Hepatocyte (in vitro differentiated cells): ENCODE measurements around the gene KANK3. TPM values are rescaled to one million over a fixed set of nuclear protein-coding genes. Genes with fewer than 3 reads are reported as not detected.
"Not testable (repeated sequence)": the region's sequence is repeated elsewhere in the genome, so short reads cannot be mapped to it uniquely, and the experiment has no call there.

Source experiments
- DNase-seq: peaks from one replicate; pipeline ENCODE4 v3.0.0-alpha.2; 2016; ENCODE audit warnings: low spot score
- H2AFZ ChIP-seq: fragments of 200-600 bp; sonication (generic); 2 replicates; pipeline ENCODE4 v1.6.0; 2016; ENCODE audit warnings: antibody characterized with exemption, mild to moderate bottlenecking
- H3K27ac ChIP-seq: fragments of 200-600 bp; sonication (generic); 2 replicates; pipeline ENCODE4 v1.5.1; 2016; ENCODE audit warnings: mild to moderate bottlenecking
- H3K27me3 ChIP-seq: fragments of 200-600 bp; sonication (generic); 2 replicates; pipeline ENCODE4 v1.6.1; 2016
- H3K36me3 ChIP-seq: fragments of 200-600 bp; sonication (generic); replicated peaks from 2 replicates; pipeline ENCODE4 v1.5.1; 2016; ENCODE audit warnings: low read depth; ENCODE audit not compliant: insufficient read depth
- H3K4me1 ChIP-seq: fragments of 200-600 bp; sonication (generic); 2 replicates; pipeline ENCODE4 v1.5.1; 2016; ENCODE audit warnings: mild to moderate bottlenecking, moderate library complexity; ENCODE audit not compliant: insufficient read depth
- H3K4me2 ChIP-seq: fragments of 200-600 bp; sonication (generic); 2 replicates; pipeline ENCODE4 v1.6.0; 2016
- H3K4me3 ChIP-seq: fragments of 200-600 bp; sonication (generic); 2 replicates; pipeline ENCODE4 v1.5.1; 2016; ENCODE audit warnings: mild to moderate bottlenecking
- H3K79me2 ChIP-seq: fragments of 200-600 bp; sonication (generic); 2 replicates; pipeline ENCODE4 v1.6.0; 2017; ENCODE audit warnings: mild to moderate bottlenecking
- H3K9me2 ChIP-seq: fragments of 200-600 bp; sonication (generic); replicated peaks from 2 replicates; pipeline ENCODE4 v1.6.0; 2017; ENCODE audit warnings: mild to moderate bottlenecking; ENCODE audit not compliant: insufficient read depth
- H3K9me3 ChIP-seq: fragments of 200-600 bp; sonication (generic); 2 replicates; pipeline ENCODE4 v1.5.1; 2016; ENCODE audit warnings: low read depth, mild to moderate bottlenecking
- H4K20me1 ChIP-seq: fragments of 200-600 bp; sonication (generic); 2 replicates; pipeline ENCODE4 v1.6.0; 2016; ENCODE audit warnings: mild to moderate bottlenecking; ENCODE audit not compliant: insufficient read depth, poor library complexity, severe bottlenecking
- CTCF ChIP-seq: fragments of 200-600 bp; sonication (generic); IDR thresholded peaks from 2 replicates; pipeline ENCODE4 v1.5.1; 2016; ENCODE audit warnings: antibody characterized with exemption, mild to moderate bottlenecking; ENCODE audit not compliant: poor library complexity
- EZH2 ChIP-seq: fragments of 200-600 bp; sonication (generic); IDR thresholded peaks from 2 replicates; pipeline ENCODE4 v1.6.1; 2016; ENCODE audit warnings: antibody characterized with exemption, mild to moderate bottlenecking, borderline replicate concordance
- EZH2phosphoT487 ChIP-seq: fragments of 200-600 bp; sonication (generic); IDR thresholded peaks from one replicate; pipeline ENCODE4 v1.6.1; 2018; ENCODE audit warnings: antibody characterized with exemption, mild to moderate bottlenecking, low read depth, moderate library complexity; ENCODE audit not compliant: unreplicated experiment, severe bottlenecking
- WGBS: methylation state at CpG from one replicate; pipeline ENCODE4 v1.1.6; 2016; ENCODE audit warnings: low lambda C conversion rate; ENCODE audit errors: missing lambda C conversion rate; 5-methylcytosine and 5-hydroxymethylcytosine counted together
- polyA plus RNA-seq: library from polyadenylated mRNA; unstranded; fragments of >200 nt; fragmentation: Nextera tagmentation; extraction: Ambion mirVana; gene quantifications from 2 replicates; pipeline ENCODE4 v1.2.1, GENCODE V29; 2016
- total RNA-seq: library from RNA; depleted of rRNA; stranded (reverse); fragments of >200 nt; gene quantifications from 2 replicates; pipeline ENCODE4 v1.2.3, GENCODE V29; 2014

The KANK3 gene
- total and polyA plus RNA-seq, 2 experiments from 2014 or later, result 1.2 to 3.2 TPM

GRCh38 chr19:8379156-8379891 lies 36.3 kb upstream of the KANK3 start:
- H3K4me2 ChIP-seq, result not testable (repeated sequence)

GRCh38 chr19:8377598-8377997 lies 34.5 kb upstream of the KANK3 start:
- Histone ChIP-seq H2AFZ (no peak overlapping the region), H3K4me1 (no peaks in the 10 kb centered on the region), H4K20me1 (no peaks in the 10 kb centered on the region), H3K9me3 (no peaks in the 10 kb centered on the region), H3K4me3 (no peak overlapping the region), H3K79me2 (no peaks in the 10 kb centered on the region), H3K9me2 (no peaks in the 10 kb centered on the region), H3K27ac (no peak overlapping the region), H3K27me3 (no peaks in the 10 kb centered on the region), H3K4me2 (no peak overlapping the region), H3K36me3 (no peaks in the 10 kb centered on the region)
- no peak for TF ChIP-seq CTCF
- no peak for TF ChIP-seq EZH2
- no peak for TF ChIP-seq EZH2phosphoT487
- 75% methylated on average over 1 of the region's 1 CpG for WGBS
- DNase-seq, result no peak

More at GRCh38 chr19:8379156-8379891, 36.3 kb upstream of the KANK3 start:
- H3K9me2 ChIP-seq, H4K20me1 ChIP-seq, H3K36me3 ChIP-seq, H3K27ac ChIP-seq, H3K79me2 ChIP-seq, DNase-seq, H3K4me3 ChIP-seq, H2AFZ ChIP-seq, H3K27me3 ChIP-seq, H3K4me1 ChIP-seq, H3K9me3 ChIP-seq: not testable (repeated sequence)
- WGBS, result 93% methylated on average over 13 of the region's 13 CpGs

DNA sequence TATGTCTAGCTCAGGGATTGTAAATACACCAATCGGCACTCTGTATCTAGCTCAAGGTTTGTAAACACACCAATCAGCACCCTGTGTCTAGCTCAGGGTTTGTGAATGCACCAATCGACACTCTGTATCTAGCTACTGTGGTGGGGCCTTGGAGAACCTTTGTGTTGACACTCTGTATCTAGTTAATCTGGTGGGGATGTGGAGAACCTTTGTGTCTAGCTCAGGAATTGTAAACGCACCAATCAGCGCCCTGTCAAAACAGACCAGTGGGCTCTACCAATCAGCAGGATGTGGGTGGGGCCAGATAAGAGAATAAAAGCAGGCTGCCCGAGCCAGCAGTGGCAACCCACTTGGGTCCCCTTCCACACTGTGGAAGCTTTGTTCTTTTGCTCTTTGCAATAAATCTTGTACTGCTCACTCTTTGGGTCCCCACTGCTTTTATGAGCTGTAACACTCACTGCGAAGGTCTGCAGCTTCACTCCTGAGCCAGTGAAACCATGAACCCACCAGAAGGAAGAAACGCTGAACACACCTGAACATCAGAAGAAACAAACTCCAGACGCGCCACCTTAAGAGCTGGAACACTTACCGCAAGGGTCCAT lies 33.4 kb upstream of the KANK3 start:
- not testable (repeated sequence) for H3K4me1 ChIP-seq, H3K79me2 ChIP-seq, DNase-seq, H3K36me3 ChIP-seq, H3K4me2 ChIP-seq, H3K9me2 ChIP-seq, H3K9me3 ChIP-seq, H2AFZ ChIP-seq, H3K27ac ChIP-seq, H3K4me3 ChIP-seq, H4K20me1 ChIP-seq, H3K27me3 ChIP-seq
- 91% methylated on average over 10 of the region's 10 CpGs for WGBS

GRCh38 chr19:8375766-8376165 lies 32.7 kb upstream of the KANK3 start:
- not testable (repeated sequence) for H3K79me2 ChIP-seq, H3K9me3 ChIP-seq, H3K27ac ChIP-seq, H3K4me1 ChIP-seq, H2AFZ ChIP-seq, DNase-seq, H3K36me3 ChIP-seq, H3K4me3 ChIP-seq, H3K4me2 ChIP-seq, H4K20me1 ChIP-seq, H3K9me2 ChIP-seq, H3K27me3 ChIP-seq
- 99% methylated on average over 24 of the region's 32 CpGs for WGBS
